Activated CD8-positive, alpha-beta T cell treated with anti-CD3 and anti-CD28 coated beads, Interleukin-2, amount 10 ng/mL, durations not matched to agents 7 days and 5 days (primary cell): ENCODE data around the gene ZFP92. TPM values are rescaled to one million over a fixed set of nuclear protein-coding genes. Genes with fewer than 3 reads are reported as not detected.

Experiments
- ATAC-seq: fragments of 150-1000 bp; cut with Tn5 transposase; one replicate; pipeline ENCODE4 v1.10.0; 2021; ENCODE audit warnings: moderate library complexity
- CTCF ChIA-PET: fragments of 350-600 bp; sonication (Branson Sonifier 250); formaldehyde crosslinking; loops from one replicate; lab custom pipeline; 2021; ENCODE audit warnings: antibody characterized with exemption; lab: Charles Lee
- POLR2A ChIA-PET: fragments of 350-600 bp; sonication (Branson Sonifier 250); formaldehyde crosslinking; loops from one replicate; lab custom pipeline; 2021; ENCODE audit warnings: antibody characterized with exemption; lab: Charles Lee
- DNase-seq: peaks from one replicate; pipeline ENCODE4 v3.0.0-alpha.2; 2020
- H3K27ac Mint-ChIP-seq: one replicate; pipeline ENCODE4 v1.8.0; 2021; ENCODE audit warnings: mild to moderate bottlenecking, mixed read lengths
- H3K27me3 Mint-ChIP-seq: one replicate; pipeline ENCODE4 v1.8.0; 2021; ENCODE audit warnings: low read depth, mixed read lengths
- H3K36me3 Mint-ChIP-seq: one replicate; pipeline ENCODE4 v1.8.0; 2021; ENCODE audit warnings: low read depth, mixed read lengths
- H3K4me1 Mint-ChIP-seq: one replicate; pipeline ENCODE4 v1.8.0; 2021; ENCODE audit warnings: low read depth, mixed read lengths
- H3K4me3 Mint-ChIP-seq: one replicate; pipeline ENCODE4 v1.8.0; 2021; ENCODE audit warnings: mild to moderate bottlenecking, mixed read lengths
- H3K9me3 Mint-ChIP-seq: one replicate; pipeline ENCODE4 v1.8.0; 2022; ENCODE audit warnings: mixed read lengths; ENCODE audit not compliant: insufficient read depth
- total RNA-seq, 2 experiments: library from RNA; stranded (reverse); gene quantifications; one replicate each; pipeline ENCODE4 v1.2.3, GENCODE V29; 2021

ZFP92 gene
- 1 to 10 TPM; 1.5 to 1.6 TPM for total RNA-seq

GRCh38 chrX:153411255-153411987 lies at the start of gene ZFP92:
Gene ZFP92, plus strand, starts transcription at chrX:153411472. Its CDS starts 6,851 bp downstream, at chrX:153418323.
- ChIA-PET POLR2A (no interaction called here), CTCF (no interaction called here)

GRCh38 chrX:153361781-153362397 lies 49.4 kb upstream of the ZFP92 start:
- CTCF ChIA-PET = no interaction called here

More at GRCh38 chrX:153411255-153411987, at the start of gene ZFP92:
- DNase-seq = peak; percentile 42
- peaks cover 8% of the 10 kb centered on the region for H3K4me1 Mint-ChIP-seq
- H3K4me3 Mint-ChIP-seq = peak within 1 kb of the TSS; percentile 71
- no peak within 1 kb of the TSS for H3K27ac Mint-ChIP-seq
- H3K27me3 Mint-ChIP-seq = no peaks in the 10 kb centered on the region
- no peaks in the 10 kb centered on the region for H3K9me3 Mint-ChIP-seq
- peak; percentile 84 for ATAC-seq
- H3K36me3 Mint-ChIP-seq = no peaks in the 10 kb centered on the region

GRCh38 chrX:153365670-153366069 lies 45.6 kb upstream of the ZFP92 start:
- no peak for ATAC-seq
- Mint-ChIP-seq H3K36me3 (no peaks in the 10 kb centered on the region), H3K4me1 (peaks cover 2% of the 10 kb centered on the region), H3K27ac (no peak overlapping the region), H3K27me3 (no peaks in the 10 kb centered on the region), H3K4me3 (no peak overlapping the region), H3K9me3 (no peaks in the 10 kb centered on the region)
- DNase-seq = no peak
- CTCF ChIA-PET = no interaction called here
- POLR2A ChIA-PET = no interaction called here

More at GRCh38 chrX:153361781-153362397, 49.4 kb upstream of the ZFP92 start:
- no peak overlapping the region for H3K27ac Mint-ChIP-seq
- ATAC-seq (no peak), DNase-seq (no peak)
- no peaks in the 10 kb centered on the region for H3K4me1 Mint-ChIP-seq
- H3K27me3 Mint-ChIP-seq = no peaks in the 10 kb centered on the region
- peaks cover 5% of the 10 kb centered on the region for H3K9me3 Mint-ChIP-seq
- H3K36me3 Mint-ChIP-seq = peaks cover 12% of the 10 kb centered on the region
- no peak overlapping the region for H3K4me3 Mint-ChIP-seq
- POLR2A ChIA-PET = no interaction called here

- CTCF ChIA-PET = no interaction called here
- Mint-ChIP-seq H3K9me3 (no peaks in the 10 kb centered on the region), H3K36me3 (no peaks in the 10 kb centered on the region), H3K27me3 (no peaks in the 10 kb centered on the region), H3K4me3 (no peak overlapping the region), H3K4me1 (peaks cover 2% of the 10 kb centered on the region), H3K27ac (no peak overlapping the region)
- no peak for DNase-seq
- ATAC-seq = no peak
- POLR2A ChIA-PET = no interaction called here
These were observed 45.2 kb upstream of the ZFP92 start for GRCh38 chrX:153366119-153366518.

GRCh38 chrX:153366878-153367538 lies 44.3 kb upstream of the ZFP92 start:
- no peaks in the 10 kb centered on the region for H3K9me3 Mint-ChIP-seq
- H3K27ac Mint-ChIP-seq = no peak overlapping the region
- ATAC-seq (no peak), DNase-seq (no peak)
- no peaks in the 10 kb centered on the region for H3K27me3 Mint-ChIP-seq
- peaks cover 2% of the 10 kb centered on the region for H3K4me1 Mint-ChIP-seq
- no peak overlapping the region for H3K4me3 Mint-ChIP-seq
- no peaks in the 10 kb centered on the region for H3K36me3 Mint-ChIP-seq
- POLR2A ChIA-PET = no interaction called here
- CTCF ChIA-PET = no interaction called here

- Mint-ChIP-seq H3K4me1 (peaks cover 2% of the 10 kb centered on the region), H3K9me3 (no peaks in the 10 kb centered on the region), H3K27ac (no peak overlapping the region), H3K4me3 (no peak overlapping the region), H3K27me3 (peaks cover 2% of the 10 kb centered on the region), H3K36me3 (no peaks in the 10 kb centered on the region)
- DNase-seq (no peak), ATAC-seq (no peak)
- ChIA-PET POLR2A (no interaction called here), CTCF (no interaction called here)
These were observed 40.8 kb upstream of the ZFP92 start for GRCh38 chrX:153370293-153371055.

- Mint-ChIP-seq H3K27me3 (peaks cover 2% of the 10 kb centered on the region), H3K27ac (no peak overlapping the region), H3K4me1 (peaks cover 2% of the 10 kb centered on the region), H3K9me3 (no peaks in the 10 kb centered on the region), H3K4me3 (no peak overlapping the region), H3K36me3 (no peaks in the 10 kb centered on the region)
- CTCF ChIA-PET = interaction anchor here (1.3 kb wide), 1 partner anchor 338 kb away, joined by 3 read pairs; no protein-coding TSS in a partner anchor
- POLR2A ChIA-PET = no interaction called here
- no peak for DNase-seq
- no peak for ATAC-seq
These were observed 40.0 kb upstream of the ZFP92 start for GRCh38 chrX:153371256-153371655.

- ATAC-seq = no peak
- DNase-seq = no peak
- ChIA-PET CTCF (no interaction called here), POLR2A (no interaction called here)
- Mint-ChIP-seq H3K27ac (no peak overlapping the region), H3K36me3 (no peaks in the 10 kb centered on the region), H3K9me3 (no peaks in the 10 kb centered on the region), H3K27me3 (peaks cover 2% of the 10 kb centered on the region), H3K4me1 (peaks cover 2% of the 10 kb centered on the region), H3K4me3 (no peak overlapping the region)
These were observed 38.3 kb upstream of the ZFP92 start for GRCh38 chrX:153372949-153373348.

- POLR2A ChIA-PET = no interaction called here
- DNase-seq = no peak
- no peak overlapping the region for H3K4me3 Mint-ChIP-seq
- no peaks in the 10 kb centered on the region for H3K36me3 Mint-ChIP-seq
- H3K9me3 Mint-ChIP-seq = no peaks in the 10 kb centered on the region
- no peak for ATAC-seq
- H3K4me1 Mint-ChIP-seq = peaks cover 2% of the 10 kb centered on the region
- peaks cover 2% of the 10 kb centered on the region for H3K27me3 Mint-ChIP-seq
- no peak overlapping the region for H3K27ac Mint-ChIP-seq
- CTCF ChIA-PET = no interaction called here
These were observed 36.8 kb upstream of the ZFP92 start for GRCh38 chrX:153374426-153374825.

GRCh38 chrX:153375571-153375970 lies 35.7 kb upstream of the ZFP92 start:
- Mint-ChIP-seq H3K4me1 (peaks cover 1% of the 10 kb centered on the region), H3K9me3 (no peaks in the 10 kb centered on the region), H3K27me3 (peaks cover 2% of the 10 kb centered on the region), H3K4me3 (no peak overlapping the region), H3K27ac (no peak overlapping the region), H3K36me3 (no peaks in the 10 kb centered on the region)
- ATAC-seq (no peak), DNase-seq (no peak)
- POLR2A ChIA-PET = no interaction called here
- CTCF ChIA-PET = no interaction called here

GRCh38 chrX:153377727-153378126 lies 33.5 kb upstream of the ZFP92 start:
- no peaks in the 10 kb centered on the region for H3K36me3 Mint-ChIP-seq
- H3K4me1 Mint-ChIP-seq = no peaks in the 10 kb centered on the region
- ChIA-PET POLR2A (no interaction called here), CTCF (no interaction called here)
- ATAC-seq (no peak), DNase-seq (no peak)
- H3K27me3 Mint-ChIP-seq = peaks cover 2% of the 10 kb centered on the region
- no peak overlapping the region for H3K27ac Mint-ChIP-seq
- H3K4me3 Mint-ChIP-seq = no peak overlapping the region
- H3K9me3 Mint-ChIP-seq = no peaks in the 10 kb centered on the region
